Ectodermal cell (in vitro differentiated cells): ENCODE measurements around the gene CD164L2.
"Not testable (repeated sequence)": the region's sequence is repeated elsewhere in the genome, so short reads cannot be mapped to it uniquely, and the experiment has no call there.

ENCODE experiments used
- H3K27ac ChIP-seq: 2 replicates; pipeline ENCODE4 v1.7.0; 2013; ENCODE audit warnings: mild to moderate bottlenecking, low read depth, low read length; ENCODE audit not compliant: insufficient read depth, poor library complexity, severe bottlenecking
- H3K27me3 ChIP-seq: 2 replicates; pipeline ENCODE4 v1.7.0; 2013; ENCODE audit warnings: mild to moderate bottlenecking, low read length; ENCODE audit not compliant: insufficient read depth, control insufficient read depth, poor library complexity, severe bottlenecking
- H3K36me3 ChIP-seq: one replicate; pipeline ENCODE4 v1.7.0; 2013; ENCODE audit warnings: low read length; ENCODE audit not compliant: control insufficient read depth, insufficient read depth
- H3K4me1 ChIP-seq: one replicate; pipeline ENCODE4 v1.7.0; 2013; ENCODE audit warnings: low read length; ENCODE audit not compliant: control insufficient read depth, insufficient read depth
- H3K4me3 ChIP-seq: 2 replicates; pipeline ENCODE4 v1.7.0; 2013; ENCODE audit warnings: low read depth, low read length, control low read depth; ENCODE audit not compliant: insufficient read depth
- H3K9me3 ChIP-seq: 2 replicates; pipeline ENCODE4 v1.7.0; 2013; ENCODE audit warnings: mild to moderate bottlenecking, low read length, moderate library complexity; ENCODE audit not compliant: control insufficient read depth
- WGBS, 2 experiments: methylation state at CpG; one replicate each; pipeline ENCODE4 v1.1.7; 2013; ENCODE audit warnings: missing lambda C conversion rate in 2 of 2; 5-methylcytosine and 5-hydroxymethylcytosine counted together

CD164L2 gene

DNA sequence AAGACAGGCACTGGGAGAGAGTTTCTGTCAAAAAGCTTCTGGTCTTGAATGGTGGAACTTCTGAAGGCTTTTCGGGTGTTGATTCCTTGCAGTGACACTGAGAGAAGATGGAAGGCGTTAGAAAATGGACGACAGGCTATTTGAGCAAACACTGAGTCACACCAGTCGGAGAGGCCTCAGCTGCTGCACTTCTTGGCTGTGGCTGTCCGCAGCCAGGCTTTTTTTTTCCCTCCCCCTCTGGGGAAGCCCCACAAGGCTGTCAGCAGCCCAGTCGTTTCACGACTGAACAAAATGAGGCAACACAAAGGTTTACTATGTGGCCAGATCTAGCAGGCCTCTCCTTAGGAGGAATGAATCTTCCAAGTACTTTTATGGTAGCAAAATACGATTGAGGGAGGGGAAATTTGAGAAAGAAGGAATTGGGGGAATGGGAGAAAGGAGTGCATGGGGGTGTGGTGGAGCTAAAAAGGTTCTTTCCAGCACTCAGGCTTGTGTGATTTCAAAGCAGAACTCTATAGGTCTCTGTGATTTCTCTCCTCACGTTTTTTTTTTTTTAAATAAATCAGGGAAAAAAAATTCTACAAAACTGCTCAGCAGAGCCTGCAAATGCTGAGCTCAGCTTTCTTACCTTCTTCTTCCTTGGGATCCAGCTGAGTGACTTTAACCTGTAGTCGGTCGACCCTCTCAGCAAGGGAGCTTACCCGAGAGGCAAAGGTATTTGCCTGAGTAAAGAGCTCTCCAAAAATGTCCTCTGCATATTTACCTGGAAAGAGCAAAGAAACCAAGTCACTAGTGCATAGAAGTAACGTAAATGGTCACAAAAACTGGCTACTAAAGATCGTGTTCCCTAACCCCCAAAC, 35.4 kb upstream of the CD164L2 start:
- WGBS, 2 experiments, result 39 to 40% methylated on average over 14 of the region's 14 CpGs
- H3K4me3 ChIP-seq, result no peak overlapping the region
- H3K27me3 ChIP-seq, result no peaks in the 10 kb centered on the region
- peak overlapping the region; percentile 30 for H3K27ac ChIP-seq
- peaks cover 9% of the 10 kb centered on the region for H3K36me3 ChIP-seq
- H3K9me3 ChIP-seq, result no peaks in the 10 kb centered on the region
- H3K4me1 ChIP-seq, result peaks cover 17% of the 10 kb centered on the region

DNA sequence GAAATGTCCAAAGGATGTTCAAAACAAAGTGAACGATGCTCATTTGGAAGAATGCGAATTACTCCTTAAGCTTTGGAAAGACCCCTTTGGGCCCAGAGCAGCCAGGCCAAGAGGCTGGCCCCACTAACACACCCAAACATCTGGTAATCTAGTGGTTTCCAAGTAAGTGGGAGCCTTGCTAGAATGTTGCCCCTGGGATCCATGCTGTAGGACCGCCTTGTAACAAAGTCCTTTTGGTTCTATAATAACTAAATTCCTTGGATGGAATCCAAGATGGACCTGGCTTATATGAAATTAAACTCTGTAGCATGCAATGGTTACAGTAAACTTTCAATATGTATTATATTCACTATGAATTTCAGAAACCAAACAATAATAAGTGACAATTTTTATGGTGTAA, 34.6 kb upstream of the CD164L2 start:
- no peaks in the 10 kb centered on the region for H3K9me3 ChIP-seq
- no peak overlapping the region for H3K27ac ChIP-seq
- H3K36me3 ChIP-seq, result peaks cover 9% of the 10 kb centered on the region
- WGBS, 2 experiments, result 82 to 90% methylated on average over 3 of the region's 3 CpGs
- H3K4me3 ChIP-seq, result no peak overlapping the region
- peaks cover 17% of the 10 kb centered on the region for H3K4me1 ChIP-seq
- no peaks in the 10 kb centered on the region for H3K27me3 ChIP-seq

DNA sequence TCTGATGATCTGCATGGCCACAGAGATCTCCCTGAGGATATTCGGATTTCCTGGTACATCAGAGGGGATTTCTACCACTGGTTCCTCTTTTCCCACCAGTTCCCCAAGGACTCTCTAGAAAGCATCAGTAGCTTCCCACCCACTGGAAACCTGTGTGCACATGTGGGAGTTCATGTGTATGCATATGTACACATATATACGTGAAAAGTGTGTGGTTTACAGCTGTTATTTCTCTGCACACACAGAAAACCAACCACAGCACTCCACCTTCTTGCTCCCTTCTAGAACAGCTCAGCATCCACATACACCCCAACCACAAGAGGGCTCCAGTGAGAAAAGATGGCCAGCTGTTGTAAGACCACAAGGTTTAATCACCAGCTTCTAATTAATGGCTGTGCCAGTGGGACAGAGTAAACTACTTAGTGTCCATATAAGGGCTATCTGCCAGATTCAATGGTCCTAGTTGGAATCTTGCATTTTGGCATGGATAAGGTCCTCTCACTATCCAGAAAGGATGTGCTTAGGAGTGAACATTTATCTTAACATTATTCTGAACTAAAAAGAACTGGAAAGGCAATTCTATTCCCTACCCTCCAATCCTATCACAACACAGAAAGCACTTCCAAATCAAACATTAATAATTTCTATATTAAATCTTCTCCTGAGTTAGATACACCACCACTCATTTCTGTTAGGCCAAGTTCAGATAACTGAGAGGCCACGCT, 33.4 kb upstream of the CD164L2 start:
- Histone ChIP-seq H3K9me3 (no peaks in the 10 kb centered on the region), H3K27ac (no peak overlapping the region)
- 85 to 87% methylated on average over 2 to 3 of the region's 3 CpGs for WGBS, 2 experiments

DNA sequence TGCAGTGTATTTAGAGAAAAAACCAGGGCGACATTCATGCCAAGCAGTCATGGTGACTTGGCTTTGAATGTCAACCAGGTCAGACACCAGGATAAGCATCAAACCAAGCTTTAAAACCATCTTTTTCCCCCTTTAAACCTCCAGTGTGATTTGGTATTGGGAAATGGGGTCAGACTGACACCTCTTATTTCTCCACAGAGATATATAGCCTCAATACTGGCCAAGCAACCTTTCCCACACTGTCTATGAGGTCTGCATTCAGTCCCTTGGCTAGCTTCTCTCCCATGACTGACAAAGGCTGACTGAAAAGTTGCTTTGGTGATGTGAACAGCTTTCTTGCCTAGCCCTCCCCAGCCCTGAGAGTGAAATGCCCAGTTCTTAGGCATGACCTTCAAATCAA, 31.0 kb upstream of the CD164L2 start:
- peaks cover 9% of the 10 kb centered on the region for H3K36me3 ChIP-seq
- WGBS, 2 experiments, result 95 to 97% methylated on average over 1 of the region's 1 CpG
- H3K27ac ChIP-seq, result no peak overlapping the region
- H3K4me3 ChIP-seq, result no peak overlapping the region
- H3K27me3 ChIP-seq, result no peaks in the 10 kb centered on the region
- H3K4me1 ChIP-seq, result peaks cover 11% of the 10 kb centered on the region
- H3K9me3 ChIP-seq, result no peaks in the 10 kb centered on the region

More for the DNA sequence above, 33.4 kb upstream of the CD164L2 start:
- Histone ChIP-seq H3K4me3 (no peak overlapping the region), H3K4me1 (peaks cover 17% of the 10 kb centered on the region), H3K27me3 (no peaks in the 10 kb centered on the region), H3K36me3 (peaks cover 9% of the 10 kb centered on the region)

DNA sequence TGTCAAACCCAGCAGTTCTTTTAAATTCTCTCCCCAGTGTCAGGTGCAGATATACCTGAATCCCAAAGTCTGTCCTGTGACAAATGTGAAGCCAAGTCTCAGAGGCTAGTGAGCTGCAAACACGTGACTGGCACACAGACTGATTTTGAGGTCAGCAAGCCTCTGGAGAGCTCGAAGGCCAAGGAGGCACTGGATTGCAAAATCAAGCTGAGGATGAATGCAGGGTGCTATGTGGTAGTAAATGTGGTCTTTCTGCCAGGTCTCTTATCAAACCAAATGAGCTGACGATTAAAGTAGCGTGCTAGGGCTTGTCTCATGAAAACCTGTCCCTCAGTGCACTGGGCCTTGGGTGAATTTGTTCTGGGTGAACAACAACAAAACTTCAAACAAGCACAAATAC, 29.9 kb upstream of the CD164L2 start:
- no peak overlapping the region for H3K4me3 ChIP-seq
- H3K9me3 ChIP-seq, result no peaks in the 10 kb centered on the region
- 94 to 95% methylated on average over 4 of the region's 4 CpGs for WGBS, 2 experiments
- no peak overlapping the region for H3K27ac ChIP-seq
- peaks cover under 1% of the 10 kb centered on the region for H3K4me1 ChIP-seq
- peaks cover 9% of the 10 kb centered on the region for H3K36me3 ChIP-seq
- H3K27me3 ChIP-seq, result no peaks in the 10 kb centered on the region

DNA sequence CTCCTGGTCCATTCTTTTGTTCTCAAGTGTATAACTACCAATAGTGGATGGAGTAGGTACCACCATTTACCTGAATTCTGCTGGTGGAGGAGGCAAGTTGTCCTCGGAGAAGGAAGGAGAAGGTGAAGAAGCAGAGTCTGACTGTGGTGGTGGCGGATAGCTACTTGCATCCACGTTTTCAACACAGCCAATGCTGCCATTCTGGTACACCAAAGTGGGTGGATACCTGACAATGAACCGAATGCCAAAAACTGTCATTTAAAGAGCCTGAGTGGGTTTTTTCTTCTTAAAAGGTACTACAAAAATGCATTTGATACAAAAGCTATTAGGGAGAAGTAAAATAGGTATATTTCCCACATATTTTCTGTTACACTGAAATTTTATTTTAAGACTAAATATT, 29.4 kb upstream of the CD164L2 start:
- Histone ChIP-seq H3K27me3 (no peaks in the 10 kb centered on the region), H3K9me3 (no peaks in the 10 kb centered on the region), H3K4me3 (no peak overlapping the region), H3K27ac (no peak overlapping the region), H3K36me3 (peaks cover 6% of the 10 kb centered on the region), H3K4me1 (no peaks in the 10 kb centered on the region)
- 97 to 98% methylated on average over 4 of the region's 4 CpGs for WGBS, 2 experiments

DNA sequence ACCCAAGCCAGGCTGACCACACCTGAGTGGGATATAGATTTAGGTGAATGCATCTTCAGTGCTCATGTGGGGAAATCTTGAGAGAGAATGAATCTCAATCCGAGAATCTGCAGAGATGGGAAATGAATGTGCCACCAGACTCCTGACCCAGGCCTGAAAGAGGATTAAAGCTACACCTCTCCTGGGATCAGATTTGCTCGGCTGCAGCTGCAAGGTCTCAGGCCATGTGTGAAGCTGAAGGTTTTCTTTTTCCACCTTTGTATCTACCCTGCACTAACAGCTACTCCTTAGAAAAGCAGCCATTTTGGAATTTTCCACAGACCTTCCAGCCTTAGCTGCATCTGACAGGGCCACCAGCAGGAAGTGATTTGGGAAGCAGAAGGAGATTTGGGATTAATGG, 27.6 kb upstream of the CD164L2 start:
- WGBS, 2 experiments, result 91 to 92% methylated on average over 2 of the region's 2 CpGs
- H3K4me3 ChIP-seq, result no peak overlapping the region
- H3K9me3 ChIP-seq, result no peaks in the 10 kb centered on the region
- peaks cover 3% of the 10 kb centered on the region for H3K36me3 ChIP-seq
- H3K27me3 ChIP-seq, result no peaks in the 10 kb centered on the region
- no peak overlapping the region for H3K27ac ChIP-seq
- H3K4me1 ChIP-seq, result peaks cover 11% of the 10 kb centered on the region

DNA sequence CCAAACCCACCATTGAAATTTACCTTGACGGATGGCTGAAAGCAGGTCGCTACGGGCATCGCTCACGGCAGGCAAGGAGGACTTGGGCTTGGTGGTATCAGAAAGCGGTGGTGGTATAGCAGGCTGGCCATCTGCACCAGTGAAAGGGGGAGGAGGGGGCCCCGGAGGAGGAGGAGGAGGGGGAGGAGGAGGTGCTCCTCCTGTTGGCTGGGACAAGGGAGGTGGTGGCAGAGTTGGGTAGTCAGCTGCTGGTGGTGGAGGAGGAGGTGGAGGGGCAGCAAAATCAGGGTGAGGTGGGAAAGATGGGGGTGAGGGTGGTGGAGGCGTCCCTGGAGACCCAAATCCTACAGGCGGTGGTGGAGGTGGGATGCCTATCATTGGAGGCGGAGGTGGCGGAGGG, 26.5 kb upstream of the CD164L2 start:
- Histone ChIP-seq H3K27me3 (no peaks in the 10 kb centered on the region), H3K36me3 (no peaks in the 10 kb centered on the region), H3K4me3 (no peak overlapping the region), H3K4me1 (peaks cover 22% of the 10 kb centered on the region), H3K9me3 (no peaks in the 10 kb centered on the region), H3K27ac (no peak overlapping the region)
- 96 to 97% methylated on average over 11 of the region's 11 CpGs for WGBS, 2 experiments

DNA sequence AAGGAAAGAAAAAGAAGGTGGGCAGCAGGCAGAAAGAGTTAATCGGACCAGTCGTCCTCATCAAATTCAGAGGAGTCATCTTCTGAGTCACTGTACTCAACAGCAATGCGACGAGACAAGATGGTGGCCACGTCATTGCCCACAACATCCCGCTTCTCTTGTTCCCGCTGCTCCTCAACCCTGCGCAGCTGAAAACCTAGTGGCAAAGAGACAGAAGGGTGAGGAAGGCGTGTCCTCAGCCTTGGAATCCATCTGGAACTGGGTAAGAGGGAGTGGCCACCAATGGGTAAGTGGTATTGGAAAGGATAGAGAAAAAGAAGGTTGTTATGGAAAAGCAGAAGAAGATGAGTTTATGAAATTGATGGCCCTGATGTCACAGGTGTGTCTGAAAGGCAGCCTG, 25.0 kb upstream of the CD164L2 start:
- Histone ChIP-seq H3K27me3 (no peaks in the 10 kb centered on the region), H3K4me1 (peaks cover 36% of the 10 kb centered on the region), H3K27ac (no peak overlapping the region), H3K36me3 (no peaks in the 10 kb centered on the region), H3K4me3 (no peak overlapping the region), H3K9me3 (no peaks in the 10 kb centered on the region)
- 93 to 97% methylated on average over 9 of the region's 9 CpGs for WGBS, 2 experiments

DNA sequence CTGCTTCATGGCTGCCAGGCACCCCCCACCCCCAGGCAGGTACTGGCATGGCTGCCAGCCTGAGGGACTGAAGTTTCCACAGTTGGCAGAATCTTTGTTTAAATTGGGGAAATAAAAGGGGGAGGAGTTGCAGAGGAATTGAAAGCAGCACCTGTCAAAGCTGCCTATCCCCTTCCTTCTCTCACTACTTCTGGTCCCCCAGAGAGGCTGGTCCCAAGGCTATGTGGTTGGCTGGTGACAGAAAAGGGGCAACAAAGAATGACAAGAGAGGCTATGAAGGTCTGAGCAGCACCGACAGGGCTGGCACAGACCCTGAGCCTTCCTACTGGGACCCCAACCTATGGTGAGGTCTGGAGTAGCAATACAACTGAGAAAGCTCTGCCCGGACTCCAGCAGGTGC, 23.7 kb upstream of the CD164L2 start:
- peak overlapping the region; percentile 81 for H3K27ac ChIP-seq
- not testable (repeated sequence) for H3K9me3 ChIP-seq, H3K27me3 ChIP-seq, H3K4me3 ChIP-seq, H3K36me3 ChIP-seq
- H3K4me1 ChIP-seq, result peaks cover 46% of the 10 kb centered on the region
- 95 to 96% methylated on average over 2 of the region's 2 CpGs for WGBS, 2 experiments
